IPS DF 6.9 (cell line): ENCODE measurements around the gene PI4K2B.

Experiments used
- DNase-seq: peaks from one replicate; pipeline ENCODE4 v3.0.0-alpha.2; 2013; ENCODE audit warnings: low read depth, low spot score
- H3K27ac ChIP-seq: one replicate; pipeline ENCODE4 v1.5.1; 2013; ENCODE audit warnings: low read length, control low read depth
- H3K27me3 ChIP-seq: 2 replicates; pipeline ENCODE4 v1.6.1; 2013; ENCODE audit warnings: mild to moderate bottlenecking, low read length; ENCODE audit not compliant: control insufficient read depth, insufficient read depth
- H3K36me3 ChIP-seq: 2 replicates; pipeline ENCODE4 v1.6.1; 2013; ENCODE audit warnings: low read length; ENCODE audit not compliant: control insufficient read depth, insufficient read depth
- H3K4me1 ChIP-seq: 2 replicates; pipeline ENCODE4 v1.6.1; 2013; ENCODE audit warnings: low read length; ENCODE audit not compliant: control insufficient read depth, insufficient read depth
- H3K4me3 ChIP-seq: 2 replicates; pipeline ENCODE4 v1.5.1; 2013; ENCODE audit warnings: mild to moderate bottlenecking, low read length
- H3K9me3 ChIP-seq: 2 replicates; pipeline ENCODE4 v1.6.1; 2013; ENCODE audit warnings: low read length, inconsistent platforms; ENCODE audit not compliant: control insufficient read depth, insufficient read depth
- WGBS: extraction: QIAGEN DNeasy Blood & Tissue Kit; methylation state at CpG from one replicate; pipeline ENCODE4 v1.1.7; 2013; ENCODE audit warnings: mixed read lengths, missing lambda C conversion rate; ENCODE audit not compliant: insufficient read length, insufficient coverage; 5-methylcytosine and 5-hydroxymethylcytosine counted together

Gene PI4K2B

DNA sequence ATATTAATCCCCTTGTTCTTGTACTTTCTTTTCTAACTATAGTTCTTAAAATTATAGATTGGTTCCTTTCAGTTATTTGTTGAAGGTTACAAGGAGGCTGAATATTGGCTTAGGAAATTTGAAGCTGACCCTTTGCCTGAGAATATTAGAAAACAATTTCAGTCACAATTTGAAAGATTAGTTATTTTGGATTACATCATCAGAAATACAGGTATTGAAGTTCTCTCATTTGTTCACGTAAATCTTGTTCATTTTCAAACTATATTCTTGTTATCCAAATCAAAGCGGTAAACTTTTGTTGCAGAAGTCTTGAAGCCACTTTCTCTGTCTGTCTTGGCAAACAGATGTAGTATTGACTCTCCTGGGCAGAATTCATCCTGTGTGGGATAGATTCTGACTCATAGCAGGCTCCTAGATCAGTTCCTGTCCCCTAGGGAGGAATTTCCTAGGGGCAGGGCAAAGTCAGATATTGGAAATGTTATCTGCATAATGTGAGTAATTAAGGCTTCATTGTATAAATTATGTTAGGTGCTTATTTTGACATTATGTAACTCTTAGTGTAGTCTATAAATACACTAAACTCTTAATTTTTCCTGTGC, 25.2 kb downstream of the PI4K2B start:
- WGBS: no CpG with 5 or more reads among the region's 2 CpGs
- no peaks in the 10 kb centered on the region for H3K27me3 ChIP-seq
- H3K27ac ChIP-seq: no peak overlapping the region
- no peak overlapping the region for H3K4me3 ChIP-seq
- DNase-seq: no peak
- H3K4me1 ChIP-seq: no peaks in the 10 kb centered on the region
- no peaks in the 10 kb centered on the region for H3K36me3 ChIP-seq
- no peaks in the 10 kb centered on the region for H3K9me3 ChIP-seq

- no peak for DNase-seq
- H3K36me3 ChIP-seq: no peaks in the 10 kb centered on the region
- H3K9me3 ChIP-seq: no peaks in the 10 kb centered on the region
- H3K4me1 ChIP-seq: no peaks in the 10 kb centered on the region
- H3K4me3 ChIP-seq: no peak overlapping the region
- WGBS: no CpG with 5 or more reads among the region's 3 CpGs
- no peak overlapping the region for H3K27ac ChIP-seq
- H3K27me3 ChIP-seq: no peaks in the 10 kb centered on the region
These were observed 38.0 kb downstream of the PI4K2B start for GRCh38 chr4:25271866-25272265.

- H3K36me3 ChIP-seq: no peaks in the 10 kb centered on the region
- H3K27me3 ChIP-seq: no peaks in the 10 kb centered on the region
- H3K4me1 ChIP-seq: no peaks in the 10 kb centered on the region
- H3K4me3 ChIP-seq: no peak overlapping the region
- no peaks in the 10 kb centered on the region for H3K9me3 ChIP-seq
- WGBS: no CpG with 5 or more reads among the region's 4 CpGs
- no peak overlapping the region for H3K27ac ChIP-seq
- DNase-seq: no peak
These were observed 46.4 kb downstream of the PI4K2B start for GRCh38 chr4:25280210-25280609.

GRCh38 chr4:25283948-25284347, 50.1 kb downstream of the PI4K2B start:
- Histone ChIP-seq H3K27me3 (no peaks in the 10 kb centered on the region), H3K36me3 (no peaks in the 10 kb centered on the region), H3K4me1 (no peaks in the 10 kb centered on the region), H3K4me3 (no peak overlapping the region), H3K9me3 (no peaks in the 10 kb centered on the region), H3K27ac (no peak overlapping the region)
- no CpG with 5 or more reads among the region's 3 CpGs for WGBS
- DNase-seq: no peak

DNA sequence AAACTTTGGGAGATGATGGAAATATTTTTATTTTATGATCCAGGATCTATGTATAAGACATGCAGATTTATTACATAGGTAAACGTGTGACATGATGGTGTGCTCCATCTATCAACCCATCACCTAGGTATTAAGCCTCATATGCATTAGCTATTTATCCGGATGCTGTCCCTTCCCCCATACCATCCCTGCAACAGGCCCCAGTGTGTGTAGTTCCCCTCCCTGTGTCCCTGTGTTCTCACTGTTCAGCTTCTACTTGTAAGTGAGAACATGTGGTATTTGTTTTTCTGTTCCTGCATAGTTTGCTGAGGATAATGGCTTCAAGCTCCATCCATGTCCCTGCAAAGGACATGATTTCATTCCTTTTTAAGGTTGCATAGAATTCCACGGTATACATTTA, 50.6 kb downstream of the PI4K2B start:
- Histone ChIP-seq H3K9me3 (no peaks in the 10 kb centered on the region), H3K36me3 (no peaks in the 10 kb centered on the region), H3K4me1 (no peaks in the 10 kb centered on the region), H3K27ac (no peak overlapping the region), H3K27me3 (no peaks in the 10 kb centered on the region), H3K4me3 (no peak overlapping the region)
- no peak for DNase-seq
- no CpG with 5 or more reads among the region's 3 CpGs for WGBS

- no CpG with 5 or more reads among the region's 11 CpGs for WGBS
- H3K36me3 ChIP-seq: no peaks in the 10 kb centered on the region
- no peak overlapping the region for H3K27ac ChIP-seq
- no peak for DNase-seq
- no peak overlapping the region for H3K4me3 ChIP-seq
- no peaks in the 10 kb centered on the region for H3K27me3 ChIP-seq
- no peaks in the 10 kb centered on the region for H3K9me3 ChIP-seq
- no peaks in the 10 kb centered on the region for H3K4me1 ChIP-seq
These were observed 56.7 kb downstream of the PI4K2B start for GRCh38 chr4:25290490-25291067.

GRCh38 chr4:25291158-25291733, 57.4 kb downstream of the PI4K2B start:
- no peak for DNase-seq
- H3K9me3 ChIP-seq: no peaks in the 10 kb centered on the region
- H3K36me3 ChIP-seq: no peaks in the 10 kb centered on the region
- H3K4me1 ChIP-seq: no peaks in the 10 kb centered on the region
- WGBS: no CpG with 5 or more reads among the region's 12 CpGs
- H3K27ac ChIP-seq: no peak overlapping the region
- H3K4me3 ChIP-seq: no peak overlapping the region
- no peaks in the 10 kb centered on the region for H3K27me3 ChIP-seq

DNA sequence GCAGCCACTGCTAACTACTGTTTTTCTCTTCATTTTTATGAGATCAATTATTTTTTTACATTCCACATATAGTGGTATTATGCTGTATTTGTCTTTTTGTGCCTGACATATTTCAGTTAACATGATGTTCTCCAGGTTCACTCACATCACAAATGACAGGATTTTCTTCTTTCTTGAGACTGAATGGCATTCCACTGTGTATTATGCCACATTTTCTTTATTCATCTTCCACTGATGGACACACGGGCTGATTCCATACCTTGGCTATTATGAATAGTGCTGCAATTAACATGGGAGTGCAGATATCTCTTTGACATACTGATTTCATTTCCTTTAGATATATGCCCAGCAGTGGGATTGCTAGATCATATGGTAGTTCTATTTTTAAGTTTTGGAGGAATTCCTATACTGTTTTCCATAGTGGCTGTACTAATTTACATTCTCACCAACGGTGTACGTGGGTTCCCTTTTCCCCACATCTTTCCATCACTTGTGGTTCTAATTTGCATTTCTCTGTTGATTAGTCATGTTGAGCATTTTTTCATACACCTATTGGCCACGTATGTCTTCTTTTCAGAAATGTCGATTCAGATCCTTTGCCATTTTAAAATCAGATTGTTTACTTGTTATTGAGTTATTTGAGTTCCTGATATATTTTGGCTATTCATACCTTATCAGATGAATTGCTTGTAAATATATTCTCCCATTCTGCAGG, 63.9 kb downstream of the PI4K2B start:
- Histone ChIP-seq H3K9me3 (no peaks in the 10 kb centered on the region), H3K4me1 (no peaks in the 10 kb centered on the region), H3K4me3 (no peak overlapping the region), H3K36me3 (no peaks in the 10 kb centered on the region), H3K27ac (no peak overlapping the region), H3K27me3 (no peaks in the 10 kb centered on the region)
- no CpG with 5 or more reads among the region's 5 CpGs for WGBS
- no peak for DNase-seq

DNA sequence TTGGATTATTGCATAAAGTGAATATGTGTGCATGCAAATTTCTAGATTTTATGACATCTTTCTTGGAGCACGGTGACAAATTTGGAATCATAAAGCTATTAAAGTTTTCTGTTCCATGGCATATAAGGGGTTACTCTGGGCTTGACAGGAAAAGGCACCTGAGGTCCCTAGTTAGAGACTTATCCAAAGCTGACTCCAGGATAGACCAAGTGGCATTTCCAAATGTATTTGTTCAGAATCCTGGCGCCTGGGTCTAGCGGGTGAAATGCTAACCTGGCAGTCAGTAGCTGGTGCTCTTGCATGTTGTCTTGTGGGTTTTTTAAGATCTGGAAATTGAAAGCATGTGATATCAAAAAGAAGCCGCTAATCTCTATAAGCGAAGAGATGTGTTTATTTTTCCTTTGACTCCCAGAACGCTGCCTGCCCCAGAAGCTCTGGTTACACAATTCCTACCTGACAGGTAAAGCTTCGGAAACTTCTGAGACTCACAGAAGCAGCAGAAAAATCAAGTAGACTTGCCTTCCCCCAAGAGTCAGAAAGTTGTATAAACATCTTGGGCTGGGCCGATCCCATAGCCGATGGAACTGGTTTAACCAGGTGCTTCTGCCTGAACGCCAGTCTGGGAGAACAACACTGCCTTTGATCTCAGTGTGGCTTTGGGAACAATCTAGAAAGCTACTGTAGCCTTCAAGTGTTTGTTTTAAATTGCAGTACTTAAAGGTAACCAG, 65.8 kb downstream of the PI4K2B start:
- H3K27ac ChIP-seq: no peak overlapping the region
- no peaks in the 10 kb centered on the region for H3K36me3 ChIP-seq
- no peak for DNase-seq
- H3K9me3 ChIP-seq: no peaks in the 10 kb centered on the region
- H3K4me1 ChIP-seq: no peaks in the 10 kb centered on the region
- WGBS: no CpG with 5 or more reads among the region's 10 CpGs
- no peaks in the 10 kb centered on the region for H3K27me3 ChIP-seq
- no peak overlapping the region for H3K4me3 ChIP-seq

GRCh38 chr4:25301471-25301870, 67.6 kb downstream of the PI4K2B start:
- no peaks in the 10 kb centered on the region for H3K27me3 ChIP-seq
- DNase-seq: no peak
- H3K36me3 ChIP-seq: no peaks in the 10 kb centered on the region
- WGBS: no CpG with 5 or more reads among the region's 4 CpGs
- no peak overlapping the region for H3K27ac ChIP-seq
- no peaks in the 10 kb centered on the region for H3K9me3 ChIP-seq
- H3K4me1 ChIP-seq: no peaks in the 10 kb centered on the region
- no peak overlapping the region for H3K4me3 ChIP-seq
